Measurements from ENCODE around the gene EIF2B1. TPM values are rescaled to one million over a fixed set of nuclear protein-coding genes. Genes with fewer than 3 reads are reported as not detected.
A peak's percentile ranks its signal among the peaks of the same experiment; 100 is the strongest.

The EIF2B1 gene
- total and polyA plus RNA-seq, 2 donors (not counting 1 experiment from before 2014, with no cell fraction given): 48.9 to 54.0 TPM

DNA sequence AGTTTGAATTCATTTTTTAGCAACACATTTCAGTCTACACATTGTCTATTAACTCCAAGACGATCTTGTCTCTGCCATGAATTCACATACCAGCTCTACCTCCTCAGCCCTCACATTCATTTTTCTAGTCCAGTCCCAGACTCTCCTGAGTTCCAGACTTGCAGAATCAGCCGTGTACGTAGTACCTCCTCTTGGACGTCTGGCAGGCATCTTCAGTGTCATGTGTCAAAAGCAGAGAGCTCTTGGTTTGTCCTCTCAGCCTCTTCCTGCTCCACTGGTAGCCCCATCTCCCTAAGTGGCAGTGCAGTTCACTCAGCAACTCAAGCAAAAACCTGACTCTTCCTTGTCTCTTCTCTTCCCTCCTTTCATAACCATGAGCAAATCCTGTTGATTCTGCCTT is 22.9 kb upstream of the EIF2B1 start:
- Histone ChIP-seq H3K4me2 (replicated peaks; ENCODE audit: low read depth, low read length, poor library complexity, severe bottlenecking) (no peak overlapping the region), H3K9ac (ENCODE audit: low read length) (no peak overlapping the region), H3K27me3 (replicated peaks in 1 of 4; ENCODE audit: control extremely low read depth in 1 of 4, control insufficient read depth in 3 of 4, insufficient read depth in 4 of 4, low read length in 3 of 4) (no peaks in the 10 kb centered on the region), H3K79me2 (ENCODE audit: control insufficient read depth, insufficient read depth, low read length) (no peaks in the 10 kb centered on the region), H4K20me1 (ENCODE audit: control insufficient read depth, insufficient read depth, low read length, poor library complexity, severe bottlenecking) (no peaks in the 10 kb centered on the region), H3K4me3 (ENCODE audit: control extremely low read depth in 1 of 5, extremely low read depth in 1 of 5, insufficient read depth in 1 of 5, low read depth in 2 of 5, low read length in 4 of 5) (no peak overlapping the region), H3K27ac (ENCODE audit: low read length in 2 of 2) (no peak overlapping the region), H2AFZ (ENCODE audit: insufficient read depth, low read depth, low read length, poor library complexity, severe bottlenecking) (no peak overlapping the region), H3K9me3 (ENCODE audit: control extremely low read depth in 1 of 3, control insufficient read depth in 2 of 3, insufficient read depth in 1 of 3, low read length in 2 of 3) (no peaks in the 10 kb centered on the region), H3K36me3 (replicated peaks in 1 of 2; ENCODE audit: control extremely low read depth in 1 of 2, control insufficient read depth in 1 of 2, extremely low read depth in 1 of 2, insufficient read depth in 2 of 2, low read length in 1 of 2) (peaks cover 5 to 28% of the 10 kb centered on the region in 2 experiments), H3K4me1 (ENCODE audit: control insufficient read depth in 2 of 2, insufficient read depth in 2 of 2, low read length in 2 of 2) (peaks cover 4 to 20% of the 10 kb centered on the region in 2 donors)
- Mint-ChIP-seq H3K27ac (no peak overlapping the region), H3K4me3 (no peak overlapping the region), H3K4me1 (peaks cover 39% of the 10 kb centered on the region), H3K9me3 (ENCODE audit: insufficient read depth) (no peaks in the 10 kb centered on the region), H3K27me3 (no peaks in the 10 kb centered on the region)
- TF ChIP-seq, protein P1, sequence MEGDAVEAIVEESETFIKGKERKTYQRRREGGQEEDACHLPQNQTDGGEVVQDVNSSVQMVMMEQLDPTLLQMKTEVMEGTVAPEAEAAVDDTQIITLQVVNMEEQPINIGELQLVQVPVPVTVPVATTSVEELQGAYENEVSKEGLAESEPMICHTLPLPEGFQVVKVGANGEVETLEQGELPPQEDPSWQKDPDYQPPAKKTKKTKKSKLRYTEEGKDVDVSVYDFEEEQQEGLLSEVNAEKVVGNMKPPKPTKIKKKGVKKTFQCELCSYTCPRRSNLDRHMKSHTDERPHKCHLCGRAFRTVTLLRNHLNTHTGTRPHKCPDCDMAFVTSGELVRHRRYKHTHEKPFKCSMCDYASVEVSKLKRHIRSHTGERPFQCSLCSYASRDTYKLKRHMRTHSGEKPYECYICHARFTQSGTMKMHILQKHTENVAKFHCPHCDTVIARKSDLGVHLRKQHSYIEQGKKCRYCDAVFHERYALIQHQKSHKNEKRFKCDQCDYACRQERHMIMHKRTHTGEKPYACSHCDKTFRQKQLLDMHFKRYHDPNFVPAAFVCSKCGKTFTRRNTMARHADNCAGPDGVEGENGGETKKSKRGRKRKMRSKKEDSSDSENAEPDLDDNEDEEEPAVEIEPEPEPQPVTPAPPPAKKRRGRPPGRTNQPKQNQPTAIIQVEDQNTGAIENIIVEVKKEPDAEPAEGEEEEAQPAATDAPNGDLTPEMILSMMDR (IDR thresholded peaks at IDR 0.05): no peak
- no peak for TF ChIP-seq EZH2 (IDR thresholded peaks at IDR 0.05; ENCODE audit: borderline replicate concordance, insufficient read depth, low read depth, low read length, poor library complexity, severe bottlenecking)
- WGBS (ENCODE audit: insufficient coverage): 92% methylated on average over 4 of the region's 4 CpGs
- no peak for DNase-seq
- intact Hi-C loops (cut with micrococcal nuclease): no loop called here
- no peak for ATAC-seq (ENCODE audit: low read depth)
- ChIA-PET POLR2A (interaction anchor here (0.6 kb wide), 1 partner anchor 882 kb away, joined by 4 read pairs; the partner anchor contains the start of gene CCDC62), CTCF (interaction anchor here (0.6 to 1.2 kb wide), 3 partner anchors 105 to 1332 kb away, joined by 3 read pairs; no protein-coding TSS in a partner anchor)

GRCh38 chr12:123655420-123655819 is 21.9 kb upstream of the EIF2B1 start:
- H3K4me3 ChIP-seq (ENCODE audit: control extremely low read depth in 1 of 5, extremely low read depth in 1 of 5, insufficient read depth in 1 of 5, low read depth in 2 of 5, low read length in 4 of 5): no peak overlapping the region
- Mint-ChIP-seq H3K27me3 (no peaks in the 10 kb centered on the region), H3K27ac (peak overlapping the region; percentile 70), H3K4me3 (no peak overlapping the region), H3K9me3 (ENCODE audit: insufficient read depth) (no peaks in the 10 kb centered on the region), H3K4me1 (peaks cover 39% of the 10 kb centered on the region)
- H3K79me2 ChIP-seq (ENCODE audit: control insufficient read depth, insufficient read depth, low read length): no peaks in the 10 kb centered on the region
- ChIA-PET CTCF (interaction anchor here (0.9 to 1.2 kb wide), 2 partner anchors 106 to 329 kb away, joined by 3 read pairs; no protein-coding TSS in a partner anchor), POLR2A (no interaction called here)
- DNase-seq: peak; percentile 21
- intact Hi-C loops (cut with micrococcal nuclease): no loop called here
- H4K20me1 ChIP-seq (ENCODE audit: control insufficient read depth, insufficient read depth, low read length, poor library complexity, severe bottlenecking): no peaks in the 10 kb centered on the region
- no peak overlapping the region for H2AFZ ChIP-seq (ENCODE audit: insufficient read depth, low read depth, low read length, poor library complexity, severe bottlenecking)
- TF ChIP-seq, protein P1 (IDR thresholded peaks at IDR 0.05): no peak
- no peak for TF ChIP-seq EZH2 (IDR thresholded peaks at IDR 0.05; ENCODE audit: borderline replicate concordance, insufficient read depth, low read depth, low read length, poor library complexity, severe bottlenecking)
- no peaks in the 10 kb centered on the region for H3K9me3 ChIP-seq (ENCODE audit: control extremely low read depth in 1 of 3, control insufficient read depth in 2 of 3, insufficient read depth in 1 of 3, low read length in 2 of 3)
- 68% methylated on average over 2 of the region's 5 CpGs for WGBS (ENCODE audit: insufficient coverage)
- H3K27ac ChIP-seq (ENCODE audit: low read length in 2 of 2): no peak overlapping the region
- no peaks in the 10 kb centered on the region for H3K27me3 ChIP-seq (replicated peaks in 1 of 4; ENCODE audit: control extremely low read depth in 1 of 4, control insufficient read depth in 3 of 4, insufficient read depth in 4 of 4, low read length in 3 of 4)
- peaks cover 4 to 20% of the 10 kb centered on the region in 2 donors for H3K4me1 ChIP-seq (ENCODE audit: control insufficient read depth in 2 of 2, insufficient read depth in 2 of 2, low read length in 2 of 2)
- H3K36me3 ChIP-seq (replicated peaks in 1 of 2; ENCODE audit: control extremely low read depth in 1 of 2, control insufficient read depth in 1 of 2, extremely low read depth in 1 of 2, insufficient read depth in 2 of 2, low read length in 1 of 2): peaks cover 5 to 37% of the 10 kb centered on the region in 2 experiments
- peak; percentile 45 for ATAC-seq (ENCODE audit: low read depth)
- H3K9ac ChIP-seq (ENCODE audit: low read length): no peak overlapping the region
- H3K4me2 ChIP-seq (replicated peaks; ENCODE audit: low read depth, low read length, poor library complexity, severe bottlenecking): no peak overlapping the region
